ENCODE data around the gene ATP1B2.
"Not testable (repeated sequence)": the region's sequence is repeated elsewhere in the genome, so short reads cannot be mapped to it uniquely, and the experiment has no call there.

The ATP1B2 gene

GRCh38 chr17:7626307-7626706 is 24.4 kb upstream of the ATP1B2 start:
- Histone ChIP-seq H3K4me3 (ENCODE audit: low read length) (peak overlapping the region; percentile 86), H3K9me3 (ENCODE audit: low read length) (no peaks in the 10 kb centered on the region), H3K36me3 (ENCODE audit: insufficient read depth, low read length) (peaks cover 8% of the 10 kb centered on the region), H3K4me1 (ENCODE audit: insufficient read depth, low read length) (peaks cover 17% of the 10 kb centered on the region), H2AFZ (ENCODE audit: low read depth, low read length) (no peak overlapping the region), H3K27me3 (ENCODE audit: insufficient read depth, low read length) (no peaks in the 10 kb centered on the region)

- Histone ChIP-seq H2AFZ (ENCODE audit: low read depth, low read length) (peak overlapping the region; percentile 83), H3K27me3 (ENCODE audit: insufficient read depth, low read length) (no peaks in the 10 kb centered on the region), H3K4me3 (ENCODE audit: low read length) (peak overlapping the region; percentile 86), H3K4me1 (ENCODE audit: insufficient read depth, low read length) (peaks cover 17% of the 10 kb centered on the region), H3K9me3 (ENCODE audit: low read length) (no peaks in the 10 kb centered on the region), H3K36me3 (ENCODE audit: insufficient read depth, low read length) (peaks cover 8% of the 10 kb centered on the region)
Observed at GRCh38 chr17:7626956-7627249, 23.8 kb upstream of the ATP1B2 start.

GRCh38 chr17:7627250-7628121 is 23.2 kb upstream of the ATP1B2 start, which contains the start of gene SAT2:
Gene SAT2 (minus strand): TSS chr17:7627821. CDS start chr17:7627635, 186 bp downstream.
- H2AFZ ChIP-seq (ENCODE audit: low read depth, low read length), result peak within 1 kb of the TSS; percentile 83
- H3K9me3 ChIP-seq (ENCODE audit: low read length), result no peaks in the 10 kb centered on the region
- H3K4me1 ChIP-seq (ENCODE audit: insufficient read depth, low read length), result peaks cover 17% of the 10 kb centered on the region
- peaks cover 8% of the 10 kb centered on the region for H3K36me3 ChIP-seq (ENCODE audit: insufficient read depth, low read length)
- no peaks in the 10 kb centered on the region for H3K27me3 ChIP-seq (ENCODE audit: insufficient read depth, low read length)
- H3K4me3 ChIP-seq (ENCODE audit: low read length), result peak within 1 kb of the TSS; percentile 86

GRCh38 chr17:7629939-7630571 is 20.7 kb upstream of the ATP1B2 start, which contains the start of gene SHBG:
Gene SHBG (plus strand): TSS chr17:7630135. CDS start chr17:7630173, 38 bp downstream.
- H3K4me3 ChIP-seq (ENCODE audit: low read length), result no peak within 1 kb of the TSS
- H3K27me3 ChIP-seq (ENCODE audit: insufficient read depth, low read length), result no peaks in the 10 kb centered on the region
- peaks cover 17% of the 10 kb centered on the region for H3K4me1 ChIP-seq (ENCODE audit: insufficient read depth, low read length)
- H2AFZ ChIP-seq (ENCODE audit: low read depth, low read length), result no peak within 1 kb of the TSS
- H3K36me3 ChIP-seq (ENCODE audit: insufficient read depth, low read length), result peaks cover 8% of the 10 kb centered on the region
- no peaks in the 10 kb centered on the region for H3K9me3 ChIP-seq (ENCODE audit: low read length)

GRCh38 chr17:7631398-7632380 is 19.0 kb upstream of the ATP1B2 start:
- Histone ChIP-seq H3K27me3 (ENCODE audit: insufficient read depth, low read length) (no peaks in the 10 kb centered on the region), H3K36me3 (ENCODE audit: insufficient read depth, low read length) (no peaks in the 10 kb centered on the region), H3K9me3 (ENCODE audit: low read length) (no peaks in the 10 kb centered on the region), H3K4me1 (ENCODE audit: insufficient read depth, low read length) (peaks cover 18% of the 10 kb centered on the region), H3K4me3 (ENCODE audit: low read length) (no peak overlapping the region), H2AFZ (ENCODE audit: low read depth, low read length) (no peak overlapping the region)

GRCh38 chr17:7632492-7632894 is 18.2 kb upstream of the ATP1B2 start:
- H3K4me3 ChIP-seq (ENCODE audit: low read length), result no peak overlapping the region
- H3K4me1 ChIP-seq (ENCODE audit: insufficient read depth, low read length), result peaks cover 16% of the 10 kb centered on the region
- H2AFZ ChIP-seq (ENCODE audit: low read depth, low read length), result no peak overlapping the region
- H3K27me3 ChIP-seq (ENCODE audit: insufficient read depth, low read length), result no peaks in the 10 kb centered on the region
- no peaks in the 10 kb centered on the region for H3K36me3 ChIP-seq (ENCODE audit: insufficient read depth, low read length)
- H3K9me3 ChIP-seq (ENCODE audit: low read length), result no peaks in the 10 kb centered on the region

GRCh38 chr17:7633093-7633492 is 17.6 kb upstream of the ATP1B2 start:
- Histone ChIP-seq H3K4me1 (ENCODE audit: insufficient read depth, low read length) (peaks cover 14% of the 10 kb centered on the region), H3K4me3 (ENCODE audit: low read length) (no peak overlapping the region), H3K9me3 (ENCODE audit: low read length) (no peaks in the 10 kb centered on the region), H3K36me3 (ENCODE audit: insufficient read depth, low read length) (no peaks in the 10 kb centered on the region), H3K27me3 (ENCODE audit: insufficient read depth, low read length) (no peaks in the 10 kb centered on the region), H2AFZ (ENCODE audit: low read depth, low read length) (no peak overlapping the region)

- Histone ChIP-seq H3K4me3 (ENCODE audit: low read length) (no peak overlapping the region), H3K36me3 (ENCODE audit: insufficient read depth, low read length) (no peaks in the 10 kb centered on the region), H2AFZ (ENCODE audit: low read depth, low read length) (no peak overlapping the region), H3K27me3 (ENCODE audit: insufficient read depth, low read length) (no peaks in the 10 kb centered on the region), H3K4me1 (ENCODE audit: insufficient read depth, low read length) (peaks cover 14% of the 10 kb centered on the region), H3K9me3 (ENCODE audit: low read length) (no peaks in the 10 kb centered on the region)
Observed at GRCh38 chr17:7634384-7634783, 16.3 kb upstream of the ATP1B2 start.

GRCh38 chr17:7636163-7636562 is 14.6 kb upstream of the ATP1B2 start:
- H3K27me3 ChIP-seq (ENCODE audit: insufficient read depth, low read length), result no peaks in the 10 kb centered on the region
- no peaks in the 10 kb centered on the region for H3K36me3 ChIP-seq (ENCODE audit: insufficient read depth, low read length)
- peaks cover 7% of the 10 kb centered on the region for H3K4me1 ChIP-seq (ENCODE audit: insufficient read depth, low read length)

GRCh38 chr17:7640783-7641182 is 9.9 kb upstream of the ATP1B2 start:
- Histone ChIP-seq H3K9me3 (ENCODE audit: low read length) (no peaks in the 10 kb centered on the region), H3K36me3 (ENCODE audit: insufficient read depth, low read length) (no peaks in the 10 kb centered on the region), H3K4me1 (ENCODE audit: insufficient read depth, low read length) (peaks cover 7% of the 10 kb centered on the region), H2AFZ (ENCODE audit: low read depth, low read length) (no peak overlapping the region), H3K4me3 (ENCODE audit: low read length) (no peak overlapping the region), H3K27me3 (ENCODE audit: insufficient read depth, low read length) (no peaks in the 10 kb centered on the region)

More at GRCh38 chr17:7636163-7636562, 14.6 kb upstream of the ATP1B2 start:
- Histone ChIP-seq H3K9me3 (ENCODE audit: low read length) (no peaks in the 10 kb centered on the region), H3K4me3 (ENCODE audit: low read length) (no peak overlapping the region), H2AFZ (ENCODE audit: low read depth, low read length) (no peak overlapping the region)

GRCh38 chr17:7641635-7642034 is 9.1 kb upstream of the ATP1B2 start:
- not testable (repeated sequence) for H3K4me1 ChIP-seq (ENCODE audit: insufficient read depth, low read length); H2AFZ ChIP-seq (ENCODE audit: low read depth, low read length); H3K27me3 ChIP-seq (ENCODE audit: insufficient read depth, low read length); H3K4me3 ChIP-seq (ENCODE audit: low read length); H3K9me3 ChIP-seq (ENCODE audit: low read length); H3K36me3 ChIP-seq (ENCODE audit: insufficient read depth, low read length)

GRCh38 chr17:7644775-7645174 is 6.0 kb upstream of the ATP1B2 start:
- no peaks in the 10 kb centered on the region for H3K9me3 ChIP-seq (ENCODE audit: low read length)
- H3K4me1 ChIP-seq (ENCODE audit: insufficient read depth, low read length), result no peaks in the 10 kb centered on the region
- H3K27me3 ChIP-seq (ENCODE audit: insufficient read depth, low read length), result no peaks in the 10 kb centered on the region
- no peak overlapping the region for H2AFZ ChIP-seq (ENCODE audit: low read depth, low read length)
- no peak overlapping the region for H3K4me3 ChIP-seq (ENCODE audit: low read length)
- no peaks in the 10 kb centered on the region for H3K36me3 ChIP-seq (ENCODE audit: insufficient read depth, low read length)

- H3K27me3 ChIP-seq (ENCODE audit: insufficient read depth, low read length), result no peaks in the 10 kb centered on the region
- H3K9me3 ChIP-seq (ENCODE audit: low read length), result no peaks in the 10 kb centered on the region
- no peak overlapping the region for H2AFZ ChIP-seq (ENCODE audit: low read depth, low read length)
- no peak overlapping the region for H3K4me3 ChIP-seq (ENCODE audit: low read length)
- no peaks in the 10 kb centered on the region for H3K36me3 ChIP-seq (ENCODE audit: insufficient read depth, low read length)
- peaks cover 10% of the 10 kb centered on the region for H3K4me1 ChIP-seq (ENCODE audit: insufficient read depth, low read length)
Observed at GRCh38 chr17:7646457-7646856, 4.3 kb upstream of the ATP1B2 start.

Measured in neuron (in vitro differentiated cells).